ENCODE data around the gene NLRC5.

- TF ChIP-seq CTCF (conservative IDR thresholded peaks at IDR 0.05) (no peak), EZH2 (IDR thresholded peaks at IDR 0.05; ENCODE audit: low read depth) (no peak)
Observed at GRCh38 chr16:56941092-56941491, 48.3 kb upstream of the NLRC5 start.

All from PC-9 (cell line).